GM12878 (cell line): ENCODE data around the gene ZNF688. TPM values are rescaled to one million over a fixed set of nuclear protein-coding genes. Genes with fewer than 3 reads are reported as not detected.
A peak's percentile ranks its signal among the peaks of the same experiment; 100 is the strongest.

ENCODE experiments used
- ATAC-seq: fragments of 200-7000 bp; cut with Tn5 transposase; 3 replicates; pipeline ENCODE4 v1.9.1; 2020; ENCODE audit warnings: mild to moderate bottlenecking, moderate library complexity
- BruUV-seq: library from RNA; stranded (reverse); fragments of 400-500 nt; replicated peaks from 2 replicates; lab custom pipeline; 2021; lab: Mats Ljungman, UMichigan
- CTCF ChIA-PET: fragments of 300-600 bp; sonication (Branson Sonifier 250); formaldehyde crosslinking; extraction: SDS; loops from one replicate; lab custom pipeline; 2021; ENCODE audit warnings: inconsistent platforms; lab: Yijun Ruan, JAX
- POLR2A ChIA-PET: fragments of 350-600 bp; formaldehyde crosslinking; extraction: SDS; loops from one replicate; lab custom pipeline; 2021; ENCODE audit warnings: inconsistent platforms; lab: Charles Lee
- RAD21 ChIA-PET: fragments of 300-600 bp; sonication (Branson Sonifier 250); formaldehyde crosslinking; loops from one replicate; lab custom pipeline; 2023; ENCODE audit warnings: antibody characterized with exemption; ENCODE audit not compliant: unreplicated experiment; lab: Charles Lee
- SMC1A ChIA-PET: fragments of 300-600 bp; sonication (Branson Sonifier 250); formaldehyde crosslinking; loops from one replicate; lab custom pipeline; 2023; ENCODE audit not compliant: unreplicated experiment, uncharacterized antibody; lab: Charles Lee
- DNase-seq: peaks from one replicate; pipeline ENCODE4 v3.0.0-alpha.2; 2011; ENCODE audit warnings: low read depth, low spot score
- FAIRE-seq: peaks from 3 replicates; lab custom pipeline; 2011; peaks lifted over from hg19 to GRCh38; lab: Jason Lieb, UNC
- H2AFZ ChIP-seq: 2 replicates; pipeline ENCODE4 v1.6.0; 2011; ENCODE audit warnings: low read depth, low read length, control low read depth; ENCODE audit not compliant: control insufficient read depth
- H3K27ac ChIP-seq: 2 replicates; pipeline ENCODE4 v1.5.1; 2011; ENCODE audit warnings: control low read depth; ENCODE audit not compliant: control insufficient read depth, insufficient read depth
- H3K27me3 ChIP-seq, 2 experiments: replicated peaks in 1 of 2; 2 replicates each; pipeline versions ENCODE4 v1.6.0 to v1.6.1; 2011; ENCODE audit warnings: low read length in 1 of 2; ENCODE audit not compliant: control insufficient read depth in 2 of 2, insufficient read depth in 2 of 2
- H3K36me3 ChIP-seq, 2 experiments: 2 replicates each; pipeline ENCODE4 v1.5.1; 2011; ENCODE audit warnings: low read length in 1 of 2; ENCODE audit not compliant: control insufficient read depth in 2 of 2, insufficient read depth in 2 of 2
- H3K4me1 ChIP-seq: 2 replicates; pipeline ENCODE4 v1.6.1; 2011; ENCODE audit warnings: mild to moderate bottlenecking, low read length, moderate library complexity, mixed read lengths; ENCODE audit not compliant: control insufficient read depth, insufficient read depth
- H3K4me2 ChIP-seq: 2 replicates; pipeline ENCODE4 v1.6.0; 2011; ENCODE audit warnings: control low read depth; ENCODE audit not compliant: control insufficient read depth, insufficient read depth
- H3K4me3 ChIP-seq: fragments of 200-600 bp; sonication (generic); 2 replicates; pipeline ENCODE4 v1.5.1; 2016
- H3K79me2 ChIP-seq: 2 replicates; pipeline ENCODE4 v1.6.0; 2011; ENCODE audit warnings: low read length; ENCODE audit not compliant: control insufficient read depth, insufficient read depth
- H3K9ac ChIP-seq: 2 replicates; pipeline ENCODE4 v1.8.0; 2011; ENCODE audit warnings: low read length, control low read depth, mixed read lengths; ENCODE audit not compliant: control insufficient read depth, insufficient read depth
- H3K9me3 ChIP-seq: replicated peaks from 3 replicates; pipeline ENCODE4 v1.5.1; 2011; ENCODE audit warnings: mild to moderate bottlenecking, low read length; ENCODE audit not compliant: control insufficient read depth, insufficient read depth
- H4K20me1 ChIP-seq: 2 replicates; pipeline ENCODE4 v1.6.0; 2011; ENCODE audit not compliant: control insufficient read depth, insufficient read depth
- ATF7 ChIP-seq: fragments of 450-650 bp; IDR thresholded peaks from 2 replicates; pipeline ENCODE4 v1.6.1; 2016; ENCODE audit warnings: low read depth, mild to moderate bottlenecking
- CHD4 ChIP-seq: fragments of 200-600 bp; sonication (generic); IDR thresholded peaks from 2 replicates; pipeline ENCODE4 v1.6.1; 2016; ENCODE audit warnings: mild to moderate bottlenecking
- NBN ChIP-seq: fragments of 450-650 bp; IDR thresholded peaks from 2 replicates; pipeline ENCODE4 v1.6.1; 2016
- SMC3 ChIP-seq: IDR thresholded peaks from 2 replicates; pipeline ENCODE4 v1.6.1; 2011; ENCODE audit warnings: low read length, improper control_type of control experiment, borderline replicate concordance
- WGBS: methylation state at CpG from one replicate; pipeline ENCODE4 v1.1.6; 2016; ENCODE audit warnings: low lambda C conversion rate; ENCODE audit not compliant: insufficient replicate concordance, insufficient coverage; ENCODE audit errors: missing lambda C conversion rate; 5-methylcytosine and 5-hydroxymethylcytosine counted together
- in situ Hi-C: fragments of 300-500 bp; cut with MboI; formaldehyde crosslinking; loops from 9 replicates; pipeline ENCODE4 v1.14.3; 2018; ENCODE audit warnings: mixed read lengths
- intact Hi-C: fragments of 100-400 bp; cut with micrococcal nuclease; formaldehyde crosslinking; loops from one replicate; pipeline ENCODE4 v1.14.2; 2022; ENCODE audit not compliant: unreplicated experiment
- polyA plus RNA-seq, 11 experiments: library from polyadenylated mRNA; depleted of rRNA in 4 of 11; unstranded in 6 of 11; stranded (reverse) in 5 of 11; fragments of >200 nt; fragmentation: Nextera tagmentation in 4 of 11; fragmentation: Illumina TruSeq in 1 of 11; extraction: Ambion mirVana in 4 of 11; extraction: Trizol in 1 of 11; gene quantifications; 1 replicate in 1 of 11; 2 replicates in 10 of 11; pipeline versions ENCODE4 v1.2.1 to v1.2.3, GENCODE V29; 2011 to 2016; ENCODE audit warnings: inconsistent platforms in 2 of 11, missing spikeins in 2 of 11, low read depth in 1 of 11
- total RNA-seq, 4 experiments: library from RNA; depleted of rRNA in 3 of 4; stranded (reverse); fragments of >200 nt in 3 of 4; fragmentation: Illumina TruSeq in 1 of 4; extraction: Trizol in 1 of 4; gene quantifications; 2 replicates each; pipeline versions ENCODE4 v1.2.1 to v1.2.3, GENCODE V29; 2013 to 2021
- TF ChIP-seq, protein P1 (sequence below): IDR thresholded peaks from 2 replicates; pipeline ENCODE4 v1.6.1; 2011; ENCODE audit warnings: low read depth, mild to moderate bottlenecking, low read length, moderate library complexity, borderline replicate concordance; ENCODE audit errors: extremely low read depth

Gene ZNF688
- total and polyA plus RNA-seq, 10 of the 15 experiments (the other 5 are each of a cell fraction or from before 2014, with no cell fraction given) = 0.14 to 17.4 (median 10.6) TPM

DNA sequence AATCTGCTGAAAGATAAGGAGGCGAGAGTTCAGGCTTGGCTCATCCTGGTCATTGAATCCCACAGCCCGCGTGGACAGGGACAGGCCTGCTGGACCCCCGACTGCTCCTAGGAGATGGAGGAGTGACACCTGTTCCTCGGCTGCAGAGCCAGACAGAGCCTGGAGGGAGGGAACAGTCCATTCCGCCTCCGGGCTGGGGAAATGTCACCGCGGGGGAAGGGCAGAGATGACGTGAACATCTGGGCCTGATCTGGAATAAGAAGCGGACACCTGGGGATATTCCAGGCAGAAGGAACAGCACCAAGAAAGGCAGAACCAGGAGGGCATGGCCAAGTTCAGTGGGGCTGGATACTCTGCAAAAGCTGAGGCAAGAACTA lies 38.4 kb downstream of the ZNF688 start:
- H3K9me3 ChIP-seq = no peaks in the 10 kb centered on the region
- H3K27me3 ChIP-seq = no peaks in the 10 kb centered on the region
- ATAC-seq (no peak), DNase-seq (no peak), FAIRE-seq (no peak)
- no peak overlapping the region for H2AFZ ChIP-seq
- H3K4me1 ChIP-seq = peaks cover 8% of the 10 kb centered on the region
- TF ChIP-seq SMC3 (no peak), CHD4 (no peak), ATF7 (no peak), NBN (no peak)
- TF ChIP-seq, protein P1, sequence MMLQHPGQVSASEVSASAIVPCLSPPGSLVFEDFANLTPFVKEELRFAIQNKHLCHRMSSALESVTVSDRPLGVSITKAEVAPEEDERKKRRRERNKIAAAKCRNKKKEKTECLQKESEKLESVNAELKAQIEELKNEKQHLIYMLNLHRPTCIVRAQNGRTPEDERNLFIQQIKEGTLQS = no peak
- peak overlapping the region; percentile 32; the same call in 1 of the 2 replicates for H3K4me2 ChIP-seq
- H3K27ac ChIP-seq = no peak overlapping the region
- POLR2A ChIA-PET = interaction anchor here (0.6 to 5.2 kb wide), 8 partner anchors 26 to 381 kb away, joined by 3 to 109 read pairs (median 4); partner anchors contain the start of genes ITGAL, ZNF688 and ZNF764
- H4K20me1 ChIP-seq = no peaks in the 10 kb centered on the region
- peak overlapping the region; percentile 90; the same call in 1 of the 2 replicates for H3K4me3 ChIP-seq
- no peak overlapping the region for H3K9ac ChIP-seq
- RAD21 ChIA-PET = interaction anchor here (1.2 to 5.2 kb wide), 5 partner anchors 24 to 126 kb away, joined by 4 to 129 read pairs (median 44); partner anchors contain the start of genes DCTPP1, ZNF764 and ZNF771
- WGBS = 95% methylated on average over 11 of the region's 11 CpGs
- peaks cover 2 to 3% of the 10 kb centered on the region in 2 experiments; a peak in 1 of 4 replicates for H3K36me3 ChIP-seq
- peaks cover 27% of the 10 kb centered on the region for H3K79me2 ChIP-seq
- intact Hi-C loops (no loop called here), in situ Hi-C loops (no loop called here)
- BruUV-seq = no TSS peak
- SMC1A ChIA-PET = interaction anchor here (4.2 to 4.7 kb wide), 3 partner anchors 24 to 103 kb away, joined by 32 to 47 read pairs (median 43); partner anchors contain the start of genes DCTPP1 and ZNF764
- CTCF ChIA-PET = interaction anchor here (1.2 to 4.7 kb wide), 7 partner anchors 24 to 117 kb away, joined by 3 to 81 read pairs (median 43); partner anchors contain the start of genes DCTPP1, PRR14, SEPHS2 and ZNF764
